Neutrophil (primary cell): Measurements from ENCODE around the gene HOXA9.
A peak's percentile ranks its signal among the peaks of the same experiment; 100 is the strongest.

Experiments
- H3K27ac ChIP-seq: fragments of 200-600 bp; sonication (generic); 2 replicates; pipeline ENCODE4 v1.5.1; 2016; ENCODE audit warnings: mild to moderate bottlenecking, moderate library complexity
- H3K27me3 ChIP-seq: fragments of 200-600 bp; sonication (generic); 2 replicates; pipeline ENCODE4 v1.6.0; 2016; ENCODE audit warnings: mild to moderate bottlenecking
- H3K36me3 ChIP-seq: fragments of 200-600 bp; sonication (generic); 2 replicates; pipeline ENCODE4 v1.5.1; 2017
- H3K4me1 ChIP-seq, 2 experiments: fragments of 200-600 bp in 1 of 2; sonication (generic) in 1 of 2; 1 replicate in 1 of 2; 2 replicates in 1 of 2; pipeline versions ENCODE4 v1.5.1 to v1.6.1; 2013 to 2016; ENCODE audit warnings: low read depth in 1 of 2, low read length in 1 of 2, mild to moderate bottlenecking in 1 of 2, moderate library complexity in 1 of 2; ENCODE audit not compliant: control insufficient read depth in 1 of 2, insufficient read depth in 1 of 2
- H3K4me3 ChIP-seq, 2 experiments: fragments of 200-600 bp in 1 of 2; sonication (generic) in 1 of 2; 1 replicate in 1 of 2; 2 replicates in 1 of 2; pipeline ENCODE4 v1.5.1; 2013 to 2016; ENCODE audit warnings: low read depth in 1 of 2, low read length in 1 of 2, mild to moderate bottlenecking in 1 of 2, moderate library complexity in 1 of 2
- H3K9me3 ChIP-seq: fragments of 200-600 bp; sonication (generic); 2 replicates; pipeline ENCODE4 v1.5.1; 2016
- TF ChIP-seq, protein P1 (sequence below): fragments of 200-600 bp; sonication (generic); IDR thresholded peaks from 2 replicates; pipeline ENCODE4 v1.5.1; 2016; ENCODE audit warnings: antibody characterized with exemption

Gene HOXA9

DNA sequence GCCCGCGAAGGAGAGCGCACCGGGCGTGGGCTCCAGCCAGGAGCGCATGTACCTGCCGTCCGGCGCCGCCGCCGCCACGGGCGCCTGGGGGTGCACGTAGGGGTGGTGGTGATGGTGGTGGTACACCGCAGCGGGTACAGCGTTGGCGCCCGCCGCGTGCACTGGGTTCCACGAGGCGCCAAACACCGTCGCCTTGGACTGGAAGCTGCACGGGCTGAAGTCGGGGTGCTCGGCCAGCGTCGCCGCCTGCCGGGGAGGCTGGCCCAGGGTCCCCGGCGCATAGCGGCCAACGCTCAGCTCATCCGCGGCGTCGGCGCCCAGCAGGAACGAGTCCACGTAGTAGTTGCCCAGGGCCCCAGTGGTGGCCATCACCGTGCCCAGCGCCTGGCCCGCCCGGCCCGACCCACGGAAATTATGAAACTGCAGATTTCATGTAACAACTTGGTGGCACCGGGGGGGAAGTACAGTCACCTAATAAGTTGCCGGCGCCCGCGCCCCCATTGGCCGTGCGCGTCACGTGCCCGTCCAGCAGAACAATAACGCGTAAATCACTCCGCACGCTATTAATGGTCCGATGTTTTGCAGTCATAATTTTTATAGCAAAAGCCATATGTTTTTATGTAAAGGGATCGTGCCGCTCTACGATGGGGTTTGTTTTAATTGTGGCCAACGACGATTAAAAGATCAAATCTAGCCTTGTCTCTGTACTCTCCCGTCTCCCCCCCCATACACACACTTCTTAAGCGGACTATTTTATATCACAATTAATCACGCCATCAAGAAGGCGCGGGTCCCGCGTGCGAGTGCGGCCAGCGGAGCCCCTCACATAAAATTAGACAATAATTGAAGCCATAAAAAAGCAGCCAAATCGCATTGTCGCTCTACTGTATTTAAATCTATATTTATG is at the start of gene HOXA9:
Gene HOXA9, minus strand, starts transcription at position 449 of the 907 bp plus-strand sequence. Its CDS starts 80 bp downstream, at position 369.
- peaks cover 100% of the 10 kb centered on the region for H3K27me3 ChIP-seq

DNA sequence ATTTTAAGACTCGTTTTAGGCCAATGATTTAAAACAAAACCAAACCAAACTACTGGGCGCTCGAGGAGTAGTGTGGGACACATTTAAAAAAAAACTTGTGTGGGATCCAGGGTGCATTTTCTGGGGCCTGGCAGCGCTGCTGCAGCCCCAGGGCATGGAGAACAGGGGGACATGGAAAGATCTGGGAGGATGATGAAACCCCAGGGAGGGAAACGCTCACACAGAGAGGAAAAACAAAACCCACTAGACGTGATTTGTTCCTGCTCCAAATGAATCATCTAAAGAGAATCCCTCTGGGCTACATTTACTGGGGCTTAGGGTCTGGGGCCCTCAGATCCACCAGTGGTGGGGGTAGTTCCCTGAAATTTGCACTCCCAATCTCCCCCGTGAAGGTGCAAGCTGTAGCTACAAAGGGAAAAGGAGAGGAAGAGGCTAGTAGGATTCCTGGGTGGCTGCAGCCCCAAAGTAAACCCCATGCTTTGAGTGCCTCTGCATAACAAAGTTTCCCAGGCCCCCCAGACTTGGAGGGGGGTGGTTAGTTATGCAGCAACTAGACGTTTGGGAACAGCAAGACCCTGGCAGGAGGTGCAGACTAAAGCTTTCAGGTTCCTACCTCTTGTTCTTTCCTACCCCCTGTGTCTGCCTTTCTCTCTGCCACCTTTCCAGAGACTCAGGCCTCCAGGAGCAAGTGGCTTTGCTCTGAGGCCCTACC is 49.1 kb upstream of the HOXA9 start:
- TF ChIP-seq, protein P1, sequence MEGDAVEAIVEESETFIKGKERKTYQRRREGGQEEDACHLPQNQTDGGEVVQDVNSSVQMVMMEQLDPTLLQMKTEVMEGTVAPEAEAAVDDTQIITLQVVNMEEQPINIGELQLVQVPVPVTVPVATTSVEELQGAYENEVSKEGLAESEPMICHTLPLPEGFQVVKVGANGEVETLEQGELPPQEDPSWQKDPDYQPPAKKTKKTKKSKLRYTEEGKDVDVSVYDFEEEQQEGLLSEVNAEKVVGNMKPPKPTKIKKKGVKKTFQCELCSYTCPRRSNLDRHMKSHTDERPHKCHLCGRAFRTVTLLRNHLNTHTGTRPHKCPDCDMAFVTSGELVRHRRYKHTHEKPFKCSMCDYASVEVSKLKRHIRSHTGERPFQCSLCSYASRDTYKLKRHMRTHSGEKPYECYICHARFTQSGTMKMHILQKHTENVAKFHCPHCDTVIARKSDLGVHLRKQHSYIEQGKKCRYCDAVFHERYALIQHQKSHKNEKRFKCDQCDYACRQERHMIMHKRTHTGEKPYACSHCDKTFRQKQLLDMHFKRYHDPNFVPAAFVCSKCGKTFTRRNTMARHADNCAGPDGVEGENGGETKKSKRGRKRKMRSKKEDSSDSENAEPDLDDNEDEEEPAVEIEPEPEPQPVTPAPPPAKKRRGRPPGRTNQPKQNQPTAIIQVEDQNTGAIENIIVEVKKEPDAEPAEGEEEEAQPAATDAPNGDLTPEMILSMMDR, result no peak
- Histone ChIP-seq H3K27me3 (peaks cover 100% of the 10 kb centered on the region), H3K4me3 (no peak overlapping the region)

More for the DNA sequence above, at the start of gene HOXA9:
- peak within 1 kb of the TSS; percentile 54 to 68 for H3K4me3 ChIP-seq
- no peaks in the 10 kb centered on the region for H3K36me3 ChIP-seq
- H3K4me1 ChIP-seq, result peaks cover 52 to 85% of the 10 kb centered on the region in 2 experiments
- TF ChIP-seq, protein P1, result peak; percentile 27
- H3K9me3 ChIP-seq, result no peaks in the 10 kb centered on the region
- peak within 1 kb of the TSS; percentile 4 for H3K27ac ChIP-seq

DNA sequence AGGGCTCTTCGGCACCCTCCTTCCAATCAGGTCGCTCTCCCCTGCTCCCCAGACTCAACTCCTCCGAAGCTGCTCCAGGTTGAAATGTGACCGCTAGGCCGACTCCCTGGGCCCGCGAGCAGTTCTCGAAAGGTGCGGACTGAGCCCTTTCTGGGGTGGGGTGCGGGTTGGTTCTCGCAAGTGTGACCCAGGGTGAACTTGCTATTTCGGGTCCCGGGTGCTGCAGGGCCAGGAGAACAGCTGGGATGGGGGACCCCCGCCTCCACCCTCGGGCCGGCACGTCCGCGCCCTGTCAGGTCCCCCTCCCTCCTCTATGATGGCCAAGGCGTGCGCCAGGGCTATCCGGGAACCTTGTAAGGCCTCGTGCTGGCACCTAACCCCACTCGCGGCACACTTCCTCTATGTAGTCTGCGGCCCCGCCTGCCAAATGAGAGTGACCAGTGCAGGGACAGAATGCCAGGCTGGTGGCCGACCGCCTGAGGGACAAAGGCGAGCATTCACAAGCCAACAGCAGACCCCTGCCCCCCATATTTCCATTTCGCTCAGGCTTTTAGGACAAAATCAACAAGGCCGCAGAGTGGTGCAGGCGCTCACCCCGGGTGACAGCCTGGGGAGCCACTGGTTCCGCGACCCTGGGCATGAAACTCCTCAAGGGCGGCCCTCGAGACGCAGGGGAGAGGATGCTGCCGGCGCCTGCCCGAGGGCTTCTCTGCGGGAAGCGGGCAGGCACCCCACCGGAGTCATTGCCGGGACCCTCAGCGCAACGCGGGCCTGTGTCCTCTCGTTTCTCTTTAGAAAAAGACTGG is 48.3 kb upstream of the HOXA9 start:
- Histone ChIP-seq H3K9me3 (no peaks in the 10 kb centered on the region), H3K27ac (no peak overlapping the region), H3K27me3 (peaks cover 100% of the 10 kb centered on the region), H3K36me3 (no peaks in the 10 kb centered on the region), H3K4me3 (no peak overlapping the region), H3K4me1 (peaks cover 0 to 6% of the 10 kb centered on the region in 2 experiments)
- TF ChIP-seq, protein P1, result no peak

More for the DNA sequence above, 49.1 kb upstream of the HOXA9 start:
- no peaks in the 10 kb centered on the region for H3K9me3 ChIP-seq
- H3K36me3 ChIP-seq, result no peaks in the 10 kb centered on the region
- no peak overlapping the region for H3K27ac ChIP-seq
- peaks cover 0 to 6% of the 10 kb centered on the region in 2 experiments for H3K4me1 ChIP-seq

DNA sequence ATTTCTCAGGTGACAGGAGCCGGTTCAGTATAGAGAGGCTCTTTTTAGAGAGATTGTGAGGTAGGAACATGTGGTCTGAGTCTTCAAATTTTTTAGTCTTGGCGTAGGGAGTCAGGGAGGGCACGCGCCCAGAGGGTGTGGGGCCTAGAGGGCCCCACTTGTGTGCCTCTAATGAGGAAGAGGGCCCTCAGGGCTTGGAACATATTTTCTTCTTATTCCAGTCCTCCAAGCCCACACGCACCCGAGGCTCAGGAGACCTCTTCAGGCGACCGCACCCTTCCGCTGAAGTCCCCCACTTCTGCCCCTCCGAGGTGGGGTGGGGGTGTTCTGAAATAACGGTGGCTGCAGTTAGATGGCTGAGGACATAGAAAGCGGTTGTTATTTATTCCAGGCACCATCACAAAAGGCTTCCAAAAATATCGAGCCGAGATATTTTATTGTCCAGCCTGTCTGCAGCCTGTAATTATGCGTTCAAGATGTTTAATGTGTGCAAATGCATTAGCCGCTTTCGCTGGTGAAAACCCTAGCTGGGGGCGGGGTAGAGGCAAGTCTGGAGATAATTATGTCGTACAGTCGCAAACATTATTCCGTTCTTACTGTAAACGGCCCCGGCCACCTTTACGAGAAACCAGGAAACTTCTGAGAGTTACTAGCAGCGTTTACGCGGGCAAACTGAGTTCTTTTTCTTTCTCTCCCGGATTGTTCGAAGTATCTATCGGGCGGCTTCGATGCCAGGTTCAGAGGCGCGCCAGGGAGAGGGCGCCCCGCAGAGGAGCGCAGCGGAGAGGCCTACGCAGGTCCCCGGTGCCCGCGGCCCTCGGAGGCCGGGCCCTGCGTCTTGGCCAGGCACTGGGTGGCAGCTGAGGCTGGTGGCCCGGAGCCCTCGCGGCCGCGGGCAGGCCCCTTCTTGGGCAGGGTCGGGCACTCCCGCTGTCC is 47.4 kb upstream of the HOXA9 start:
- TF ChIP-seq, protein P1, result no peak
- no peaks in the 10 kb centered on the region for H3K9me3 ChIP-seq
- no peaks in the 10 kb centered on the region for H3K36me3 ChIP-seq
- H3K4me3 ChIP-seq, result no peak overlapping the region
- no peak overlapping the region for H3K27ac ChIP-seq
- peaks cover 0 to 6% of the 10 kb centered on the region in 2 experiments for H3K4me1 ChIP-seq
- H3K27me3 ChIP-seq, result peaks cover 100% of the 10 kb centered on the region
